Fibroblast of villous mesenchyme (primary cell): ENCODE data around the gene CCDC30. TPM values are rescaled to one million over a fixed set of nuclear protein-coding genes. Genes with fewer than 3 reads are reported as not detected.
A peak's percentile ranks its signal among the peaks of the same experiment; 100 is the strongest.

Experiments
- DNase-seq: peaks from one replicate; pipeline ENCODE4 v3.0.0-alpha.2; 2010; ENCODE audit warnings: low read depth
- H3K4me3 ChIP-seq: 2 replicates; pipeline ENCODE4 v1.5.1; 2011; ENCODE audit warnings: low read depth, mild to moderate bottlenecking, low read length
- total RNA-seq: library from RNA; depleted of rRNA; stranded (reverse); fragments of >200 nt; gene quantifications from 2 replicates; pipeline ENCODE4 v1.2.3, GENCODE V29; 2012
- TF ChIP-seq, protein P1 (sequence below): IDR thresholded peaks from 2 replicates; pipeline ENCODE4 v1.5.1; 2012; ENCODE audit warnings: low read depth, mild to moderate bottlenecking, low read length; ENCODE audit not compliant: insufficient read depth

CCDC30 gene
- total RNA-seq, 1 donor: 0.86 TPM

DNA sequence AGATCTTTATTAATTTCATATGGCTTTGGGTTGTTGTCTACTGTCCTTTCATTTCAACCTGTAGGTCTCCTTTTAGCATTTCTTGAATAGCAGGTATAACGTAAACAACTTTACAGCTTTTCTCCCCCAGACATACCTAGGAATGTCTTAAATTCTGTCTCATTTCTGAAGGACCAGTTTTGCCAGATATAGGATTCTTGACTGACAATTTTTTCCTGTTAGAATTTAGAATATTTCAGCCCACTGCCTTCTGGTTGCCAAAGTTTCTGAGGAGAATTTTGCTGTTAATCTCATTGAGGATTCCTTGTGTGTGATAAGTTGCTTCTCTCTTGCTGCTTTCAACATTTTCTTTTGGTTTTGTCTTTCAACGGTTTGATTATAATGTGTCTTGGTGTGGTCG, 60.1 kb downstream of the CCDC30 start:
- DNase-seq: no peak
- TF ChIP-seq, protein P1, sequence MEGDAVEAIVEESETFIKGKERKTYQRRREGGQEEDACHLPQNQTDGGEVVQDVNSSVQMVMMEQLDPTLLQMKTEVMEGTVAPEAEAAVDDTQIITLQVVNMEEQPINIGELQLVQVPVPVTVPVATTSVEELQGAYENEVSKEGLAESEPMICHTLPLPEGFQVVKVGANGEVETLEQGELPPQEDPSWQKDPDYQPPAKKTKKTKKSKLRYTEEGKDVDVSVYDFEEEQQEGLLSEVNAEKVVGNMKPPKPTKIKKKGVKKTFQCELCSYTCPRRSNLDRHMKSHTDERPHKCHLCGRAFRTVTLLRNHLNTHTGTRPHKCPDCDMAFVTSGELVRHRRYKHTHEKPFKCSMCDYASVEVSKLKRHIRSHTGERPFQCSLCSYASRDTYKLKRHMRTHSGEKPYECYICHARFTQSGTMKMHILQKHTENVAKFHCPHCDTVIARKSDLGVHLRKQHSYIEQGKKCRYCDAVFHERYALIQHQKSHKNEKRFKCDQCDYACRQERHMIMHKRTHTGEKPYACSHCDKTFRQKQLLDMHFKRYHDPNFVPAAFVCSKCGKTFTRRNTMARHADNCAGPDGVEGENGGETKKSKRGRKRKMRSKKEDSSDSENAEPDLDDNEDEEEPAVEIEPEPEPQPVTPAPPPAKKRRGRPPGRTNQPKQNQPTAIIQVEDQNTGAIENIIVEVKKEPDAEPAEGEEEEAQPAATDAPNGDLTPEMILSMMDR: no peak
- H3K4me3 ChIP-seq: no peak overlapping the region

- H3K4me3 ChIP-seq: no peak overlapping the region
- TF ChIP-seq, protein P1: no peak
- DNase-seq: no peak
Measured at GRCh38 chr1:42524330-42524729, 61.2 kb downstream of the CCDC30 start.

DNA sequence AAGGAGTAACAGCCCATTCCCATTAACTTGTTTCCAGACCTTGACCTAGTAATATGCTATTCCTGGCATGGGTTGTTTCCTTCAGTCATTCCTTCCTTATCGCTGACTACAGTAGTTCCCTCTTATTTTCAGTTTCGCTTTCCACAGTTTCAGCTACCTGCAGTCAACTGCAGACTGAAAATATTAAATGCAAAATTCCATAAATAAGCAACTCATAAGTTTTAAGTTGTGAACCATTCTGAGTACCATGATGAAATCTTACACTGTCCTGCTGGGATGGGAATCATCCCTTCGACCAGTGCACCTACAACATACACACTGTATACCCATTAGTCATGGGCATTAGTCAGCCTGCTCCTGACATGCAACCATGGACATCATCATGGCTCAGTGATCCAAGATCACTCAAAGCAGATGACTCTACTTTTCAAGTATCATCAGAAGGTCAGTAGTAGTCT, 66.7 kb downstream of the CCDC30 start:
- TF ChIP-seq, protein P1: no peak
- DNase-seq: peak; percentile 26
- H3K4me3 ChIP-seq: peak overlapping the region; percentile 29

DNA sequence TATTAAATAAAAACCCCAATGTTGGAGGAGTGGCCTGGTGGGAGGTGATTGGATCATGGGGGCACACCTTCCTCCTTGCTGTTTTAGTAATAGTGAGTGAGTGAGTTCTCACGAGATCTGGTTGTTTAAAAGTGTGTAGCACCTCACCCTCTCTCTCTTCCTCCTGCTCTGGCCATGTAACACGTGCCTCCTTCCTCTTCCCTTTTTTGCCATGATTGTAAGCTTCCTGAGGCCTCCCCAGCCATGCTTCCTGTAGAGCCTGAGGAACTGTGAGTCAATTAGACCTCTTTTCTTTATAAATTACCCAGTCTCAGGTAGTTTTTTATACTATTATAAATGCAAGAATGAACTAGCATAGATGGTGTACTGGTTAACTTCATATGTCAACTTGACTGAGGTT, 68.0 kb downstream of the CCDC30 start:
- DNase-seq: no peak
- H3K4me3 ChIP-seq: no peak overlapping the region
- TF ChIP-seq, protein P1: no peak

- TF ChIP-seq, protein P1: no peak
- peak; percentile 16 for DNase-seq
- H3K4me3 ChIP-seq: no peak overlapping the region
Measured at GRCh38 chr1:42533101-42533863, 70.2 kb downstream of the CCDC30 start.

DNA sequence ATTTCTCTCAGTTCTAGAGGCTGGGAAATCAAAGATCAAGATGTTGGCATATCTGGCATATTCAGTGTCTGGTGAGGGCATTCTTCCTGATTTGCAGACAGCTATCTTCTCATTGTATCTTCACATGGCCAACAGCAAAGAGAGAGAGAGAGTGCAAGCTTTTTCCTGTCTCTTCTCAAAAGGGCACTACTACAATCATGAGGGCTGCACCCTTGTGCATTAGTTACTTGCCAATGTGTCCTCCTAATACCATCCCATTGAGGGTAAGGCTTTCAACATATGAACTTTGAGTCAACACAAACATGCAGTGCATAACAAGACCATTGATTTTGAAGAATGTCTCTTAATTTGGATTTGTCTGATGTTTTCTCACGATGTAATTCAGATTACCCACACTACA, 78.0 kb downstream of the CCDC30 start:
- TF ChIP-seq, protein P1: no peak
- no peak for DNase-seq
- H3K4me3 ChIP-seq: no peak overlapping the region

- DNase-seq: no peak
- H3K4me3 ChIP-seq: no peak overlapping the region
- TF ChIP-seq, protein P1: no peak
Measured at GRCh38 chr1:42551180-42551579, 88.1 kb downstream of the CCDC30 start.
